Gastrocnemius medialis (tissue), 4 donors: ENCODE results near the gene PRRT4. TPM values are rescaled to one million over a fixed set of nuclear protein-coding genes. Genes with fewer than 3 reads are reported as not detected.

Source experiments
- ATAC-seq, 2 donors: fragments of 150-250 bp; one replicate each; pipeline ENCODE4 v1.9.1; 2016
- DNase-seq, 2 donors: peaks; one replicate each; pipeline ENCODE4 v3.0.0-alpha.2; 2019
- H3K27ac ChIP-seq, 4 donors: fragments of 200-600 bp; sonication (generic); 1 replicate in 1 of 4; 2 replicates in 3 of 4; pipeline ENCODE4 v1.5.1; 2016 to 2018; ENCODE audit warnings: mild to moderate bottlenecking in 2 of 4, moderate library complexity in 1 of 4
- H3K27me3 ChIP-seq, 3 donors: fragments of 200-600 bp; sonication (generic) in 2 of 3; 1 replicate in 1 of 3; 2 replicates in 2 of 3; pipeline versions ENCODE4 v1.5.1 to v1.6.0; 2016 to 2019; ENCODE audit warnings: mild to moderate bottlenecking in 1 of 3, moderate library complexity in 1 of 3
- H3K36me3 ChIP-seq, 2 donors: fragments of 200-600 bp; sonication (generic) in 1 of 2; one replicate each; pipeline ENCODE4 v1.5.1; 2017 to 2018
- H3K4me1 ChIP-seq, 2 donors: fragments of 200-600 bp; sonication (generic) in 1 of 2; one replicate each; pipeline ENCODE4 v1.5.1; 2016 to 2017; ENCODE audit warnings: mild to moderate bottlenecking in 2 of 2
- H3K4me3 ChIP-seq, 4 donors: fragments of 200-600 bp; sonication (generic) in 3 of 4; 1 replicate in 1 of 4; 2 replicates in 3 of 4; pipeline ENCODE4 v1.5.1; 2016 to 2019; ENCODE audit warnings: mild to moderate bottlenecking in 2 of 4
- H3K9me3 ChIP-seq, 3 donors: fragments of 200-600 bp; sonication (generic) in 2 of 3; 1 replicate in 1 of 3; 2 replicates in 2 of 3; pipeline ENCODE4 v1.5.1; 2016 to 2019
- CTCF ChIP-seq, 5 experiments: fragments of 450-650 bp in 3 of 5; fragments of 200-600 bp in 2 of 5; sonication (generic) in 2 of 5; IDR thresholded peaks in 4 of 5; conservative IDR thresholded peaks in 1 of 5; 1 replicate in 4 of 5; 2 replicates in 1 of 5; pipeline ENCODE4 v1.5.1; 2016 to 2019; ENCODE audit warnings: antibody characterized with exemption in 5 of 5, mild to moderate bottlenecking in 3 of 5, moderate library complexity in 3 of 5
- POLR2A ChIP-seq, 2 donors: fragments of 450-650 bp; IDR thresholded peaks; one replicate each; pipeline ENCODE4 v1.6.1; 2017; ENCODE audit warnings: antibody characterized with exemption in 2 of 2, mild to moderate bottlenecking in 2 of 2, moderate library complexity in 2 of 2
- in situ Hi-C, 4 donors: fragments of 200-750 bp; cut with MboI; loops; one replicate each; pipeline versions ENCODE4 v1.15.0 to v1.8.0; 2017; ENCODE audit warnings: low sequenced_read_pairs in 4 of 4
- intact Hi-C: fragments of 100-400 bp; cut with DNase I; formaldehyde crosslinking; loops from one replicate; pipeline ENCODE4 v1.15.1; 2023; ENCODE audit warnings: low total_unique reads
- total RNA-seq, 4 donors: library from RNA; depleted of rRNA; stranded (reverse); fragments of >200 nt; gene quantifications; one replicate each; pipeline versions ENCODE4 v1.1.0 to v1.2.3, GENCODE V29; 2016

The PRRT4 gene
- total RNA-seq, 4 donors from 2014 or later, result 0.22 to 2.2 (median 0.64) TPM

GRCh38 chr7:128359939-128360338 lies 1.6 kb downstream of the PRRT4 start:
- Histone ChIP-seq H3K27me3 (no peaks in the 10 kb centered on the region), H3K4me1 (peaks cover 0 to 14% of the 10 kb centered on the region in 2 donors), H3K9me3 (no peaks in the 10 kb centered on the region), H3K4me3 (no peak overlapping the region), H3K27ac (no peak overlapping the region), H3K36me3 (no peaks in the 10 kb centered on the region)
- in situ Hi-C loops (no loop called here), intact Hi-C loops (no loop called here)
- TF ChIP-seq CTCF (IDR thresholded peaks at IDR 0.05 in 4 of 5, conservative IDR thresholded peaks at IDR 0.05 in 1 of 5), result no peak
- TF ChIP-seq POLR2A (IDR thresholded peaks at IDR 0.05), result no peak
- no peak for DNase-seq
- ATAC-seq, result no peak

- Histone ChIP-seq H3K27ac (no peak overlapping the region), H3K36me3 (no peaks in the 10 kb centered on the region), H3K9me3 (no peaks in the 10 kb centered on the region), H3K27me3 (no peaks in the 10 kb centered on the region), H3K4me3 (no peak overlapping the region), H3K4me1 (peaks cover 0 to 14% of the 10 kb centered on the region in 2 donors)
- in situ Hi-C loops, result no loop called here
- intact Hi-C loops, result no loop called here
- TF ChIP-seq CTCF (IDR thresholded peaks at IDR 0.05 in 4 of 5, conservative IDR thresholded peaks at IDR 0.05 in 1 of 5), result no peak
- no peak for TF ChIP-seq POLR2A (IDR thresholded peaks at IDR 0.05)
- ATAC-seq (no peak), DNase-seq (no peak)
Measured at GRCh38 chr7:128359336-128359735, 2.2 kb downstream of the PRRT4 start.

GRCh38 chr7:128358233-128358632 lies 3.3 kb downstream of the PRRT4 start:
- intact Hi-C loops (no loop called here), in situ Hi-C loops (no loop called here)
- Histone ChIP-seq H3K4me1 (peaks cover 0 to 14% of the 10 kb centered on the region in 2 donors), H3K4me3 (no peak overlapping the region), H3K36me3 (no peaks in the 10 kb centered on the region), H3K27me3 (no peaks in the 10 kb centered on the region), H3K9me3 (no peaks in the 10 kb centered on the region), H3K27ac (no peak overlapping the region)
- ATAC-seq, result no peak
- DNase-seq, result no peak
- TF ChIP-seq CTCF (IDR thresholded peaks at IDR 0.05 in 4 of 5, conservative IDR thresholded peaks at IDR 0.05 in 1 of 5) (no peak), POLR2A (IDR thresholded peaks at IDR 0.05) (no peak)

- no peaks in the 10 kb centered on the region for H3K9me3 ChIP-seq
- H3K27ac ChIP-seq, result no peak overlapping the region
- no peaks in the 10 kb centered on the region for H3K36me3 ChIP-seq
- in situ Hi-C loops (no loop called here), intact Hi-C loops (no loop called here)
- ATAC-seq (no peak), DNase-seq (no peak)
- no peak overlapping the region for H3K4me3 ChIP-seq
- no peak for TF ChIP-seq CTCF (IDR thresholded peaks at IDR 0.05 in 4 of 5, conservative IDR thresholded peaks at IDR 0.05 in 1 of 5)
- TF ChIP-seq POLR2A (IDR thresholded peaks at IDR 0.05), result no peak
- H3K4me1 ChIP-seq, result peaks cover 0 to 14% of the 10 kb centered on the region in 2 donors
- no peaks in the 10 kb centered on the region for H3K27me3 ChIP-seq
Measured at GRCh38 chr7:128357217-128357613, 4.3 kb downstream of the PRRT4 start.

GRCh38 chr7:128356546-128357216 lies 4.8 kb downstream of the PRRT4 start:
- intact Hi-C loops, result no loop called here
- no peaks in the 10 kb centered on the region for H3K27me3 ChIP-seq
- ATAC-seq, result no peak

More at GRCh38 chr7:128356546-128357216, 4.8 kb downstream of the PRRT4 start:
- Histone ChIP-seq H3K27ac (no peak overlapping the region), H3K4me1 (peaks cover 0 to 9% of the 10 kb centered on the region in 2 donors), H3K36me3 (no peaks in the 10 kb centered on the region), H3K9me3 (no peaks in the 10 kb centered on the region), H3K4me3 (no peak overlapping the region)
- in situ Hi-C loops, result no loop called here
- no peak for DNase-seq
- TF ChIP-seq CTCF (IDR thresholded peaks at IDR 0.05 in 4 of 5, conservative IDR thresholded peaks at IDR 0.05 in 1 of 5), result no peak
- no peak for TF ChIP-seq POLR2A (IDR thresholded peaks at IDR 0.05)
